ENCODE measurements around the gene GK. TPM values are rescaled to one million over a fixed set of nuclear protein-coding genes. Genes with fewer than 3 reads are reported as not detected.

Gene GK
- total and polyA plus RNA-seq, 2 of the 8 experiments (the other 6 are each of a cell fraction or from before 2014, with no cell fraction given) = 2.9 to 11.2 TPM

DNA sequence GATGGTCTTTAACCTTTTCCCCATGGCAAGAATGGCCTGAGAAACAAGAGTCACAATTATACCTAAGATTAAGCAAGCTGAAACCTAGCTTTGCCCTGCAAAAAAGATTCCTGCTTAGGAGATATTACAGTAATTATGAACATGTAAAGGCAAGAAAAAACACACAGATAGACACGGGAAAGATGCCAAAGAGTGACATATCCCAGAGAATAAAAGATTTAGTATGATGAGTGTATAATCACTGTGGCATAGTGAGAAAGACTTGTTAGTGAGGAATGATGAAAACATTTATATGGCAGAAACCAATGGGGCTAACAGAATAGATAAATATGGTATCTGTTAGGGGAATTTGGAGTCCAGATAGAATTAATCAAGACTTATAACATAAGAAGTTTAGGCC is 46.1 kb upstream of the GK start:
- no peak overlapping the region for H2BK12ac ChIP-seq (ENCODE audit: low read depth, low read length)
- TF ChIP-seq ASH2L (IDR thresholded peaks at IDR 0.05; ENCODE audit: low read length) (no peak), EZH2 (IDR thresholded peaks at IDR 0.05; ENCODE audit: low read depth, low read length, severe bottlenecking) (no peak), BCL11A (IDR thresholded peaks at IDR 0.05; ENCODE audit: low read depth in 2 of 2, low read length in 2 of 2) (no peak)
- no peaks in the 10 kb centered on the region for H4K20me1 ChIP-seq (replicated peaks in 1 of 2; ENCODE audit: control insufficient read depth in 1 of 2, insufficient read depth in 2 of 2, low read length in 2 of 2)
- no peak overlapping the region for H3K9ac ChIP-seq (replicated peaks in 1 of 4; ENCODE audit: extremely low read depth in 1 of 4, low read depth in 3 of 4, low read length in 3 of 4)
- no peak overlapping the region for H3K14ac ChIP-seq (ENCODE audit: insufficient read length)
- no peaks in the 10 kb centered on the region for H3K9me3 ChIP-seq (ENCODE audit: insufficient read depth in 2 of 2, low read depth in 1 of 2, low read length in 1 of 2)
- no peak overlapping the region for H2BK120ac ChIP-seq (replicated peaks; ENCODE audit: low read depth, low read length)
- H3K4me3 ChIP-seq (ENCODE audit: extremely low read depth in 1 of 4, insufficient read depth in 2 of 4, low read depth in 3 of 4, low read length in 4 of 4) = no peak overlapping the region
- no peak overlapping the region for H2BK15ac ChIP-seq (ENCODE audit: low read length)
- H4K91ac ChIP-seq (replicated peaks; ENCODE audit: insufficient read length, low read length) = no peak overlapping the region
- H3K27ac ChIP-seq (ENCODE audit: low read depth, low read length) = no peak overlapping the region
- no peak overlapping the region for H4K8ac ChIP-seq (ENCODE audit: extremely low read depth, insufficient read depth, low read length)
- H3K79me2 ChIP-seq (ENCODE audit: control insufficient read depth in 1 of 2, insufficient read depth in 2 of 2, low read length in 2 of 2) = no peaks in the 10 kb centered on the region
- no peaks in the 10 kb centered on the region for H3K23me2 ChIP-seq (ENCODE audit: low read depth, low read length)
- no peak overlapping the region for H3K4ac ChIP-seq (replicated peaks; ENCODE audit: insufficient read length, low read depth, low read length)
- no peaks in the 10 kb centered on the region for H3K36me3 ChIP-seq (ENCODE audit: control insufficient read depth in 2 of 4, insufficient read depth in 4 of 4, low read length in 3 of 4)
- no peak for FAIRE-seq
- no peak overlapping the region for H2AFZ ChIP-seq (ENCODE audit: low read length)
- CTCF ChIA-PET (ENCODE audit: partially characterized antibody) = no interaction called here
- H3K4me1 ChIP-seq (replicated peaks in 1 of 4; ENCODE audit: control insufficient read depth in 3 of 4, insufficient read depth in 4 of 4, low read length in 3 of 4) = no peaks in the 10 kb centered on the region
- no peak for DNase-seq (ENCODE audit: low read depth in 1 of 2, low spot score in 2 of 2)
- POLR2A ChIA-PET (ENCODE audit: partially characterized antibody) = no interaction called here
- no peak overlapping the region for H2AK5ac ChIP-seq (ENCODE audit: low read depth, low read length)
- H3K4me2 ChIP-seq (ENCODE audit: insufficient read depth in 1 of 2, low read depth in 2 of 2, low read length in 2 of 2) = no peak overlapping the region
- no peaks in the 10 kb centered on the region for H3K79me1 ChIP-seq (ENCODE audit: low read depth, low read length)
- no peak overlapping the region for H3K23ac ChIP-seq (ENCODE audit: insufficient read length)
- H2BK20ac ChIP-seq (ENCODE audit: low read length) = no peak overlapping the region
- no peak overlapping the region for H2BK5ac ChIP-seq (ENCODE audit: low read depth, low read length)
- no peak overlapping the region for H3K56ac ChIP-seq (replicated peaks; ENCODE audit: insufficient read length, low read depth, low read length)
- 100% methylated on average over 1 of the region's 1 CpG; no CpG with 5 or more reads in 1 of the 2 experiments for WGBS, 2 experiments (ENCODE audit: extremely low coverage in 1 of 2, insufficient coverage in 1 of 2, insufficient read length in 1 of 2, insufficient replicate concordance in 2 of 2, low coverage in 1 of 2, low lambda C conversion rate in 2 of 2, missing lambda C conversion rate in 1 of 2)
- H3K27me3 ChIP-seq (replicated peaks in 1 of 4; ENCODE audit: control insufficient read depth in 3 of 4, extremely low read depth in 1 of 4, insufficient read depth in 3 of 4, low read length in 3 of 4) = no peaks in the 10 kb centered on the region
- H4K5ac ChIP-seq (ENCODE audit: insufficient read length, low read depth, low read length) = no peak overlapping the region
- no peak overlapping the region for H3K18ac ChIP-seq (ENCODE audit: extremely low read depth, low read length)

Measured in H1 (cell line).